ENCODE measurements around the gene VIPR2.

The VIPR2 gene

GRCh38 chr7:159155410-159155809 lies 10.7 kb upstream of the VIPR2 start:
- TF ChIP-seq CTCF (IDR thresholded peaks at IDR 0.05; ENCODE audit: low read depth, low read length), result no peak
- Histone ChIP-seq H3K4me3 (ENCODE audit: low read depth, low read length) (no peak overlapping the region), H3K9me3 (no peaks in the 10 kb centered on the region), H3K36me3 (no peaks in the 10 kb centered on the region), H3K27me3 (no peaks in the 10 kb centered on the region), H3K4me1 (no peaks in the 10 kb centered on the region)
- no peak for DNase-seq

GRCh38 chr7:159154243-159154642 lies 9.6 kb upstream of the VIPR2 start:
- no peaks in the 10 kb centered on the region for H3K36me3 ChIP-seq
- no peak for TF ChIP-seq CTCF (IDR thresholded peaks at IDR 0.05; ENCODE audit: low read depth, low read length)
- no peaks in the 10 kb centered on the region for H3K27me3 ChIP-seq
- no peak for DNase-seq
- H3K4me1 ChIP-seq, result no peaks in the 10 kb centered on the region
- no peak overlapping the region for H3K4me3 ChIP-seq (ENCODE audit: low read depth, low read length)
- no peaks in the 10 kb centered on the region for H3K9me3 ChIP-seq

- Histone ChIP-seq H3K4me1 (no peaks in the 10 kb centered on the region), H3K27me3 (no peaks in the 10 kb centered on the region), H3K9me3 (no peaks in the 10 kb centered on the region), H3K36me3 (no peaks in the 10 kb centered on the region), H3K4me3 (ENCODE audit: low read depth, low read length) (no peak overlapping the region)
- no peak for TF ChIP-seq CTCF (IDR thresholded peaks at IDR 0.05; ENCODE audit: low read depth, low read length)
- DNase-seq, result no peak
Measured at GRCh38 chr7:159153511-159153910, 8.8 kb upstream of the VIPR2 start.

GRCh38 chr7:159152816-159153215 lies 8.1 kb upstream of the VIPR2 start:
- no peaks in the 10 kb centered on the region for H3K36me3 ChIP-seq
- no peak overlapping the region for H3K4me3 ChIP-seq (ENCODE audit: low read depth, low read length)
- no peak for DNase-seq
- H3K9me3 ChIP-seq, result no peaks in the 10 kb centered on the region
- H3K27me3 ChIP-seq, result no peaks in the 10 kb centered on the region
- no peaks in the 10 kb centered on the region for H3K4me1 ChIP-seq
- no peak for TF ChIP-seq CTCF (IDR thresholded peaks at IDR 0.05; ENCODE audit: low read depth, low read length)

GRCh38 chr7:159151231-159151630 lies 6.6 kb upstream of the VIPR2 start:
- TF ChIP-seq CTCF (IDR thresholded peaks at IDR 0.05; ENCODE audit: low read depth, low read length), result no peak
- H3K4me1 ChIP-seq, result no peaks in the 10 kb centered on the region
- H3K36me3 ChIP-seq, result no peaks in the 10 kb centered on the region
- H3K9me3 ChIP-seq, result no peaks in the 10 kb centered on the region
- DNase-seq, result no peak
- H3K4me3 ChIP-seq (ENCODE audit: low read depth, low read length), result no peak overlapping the region
- H3K27me3 ChIP-seq, result 0 out of 2 replicates have a peak, but pooled peaks cover under 1% of the 10 kb centered on the region

- Histone ChIP-seq H3K36me3 (no peaks in the 10 kb centered on the region), H3K27me3 (peaks cover 16% of the 10 kb centered on the region), H3K9me3 (no peaks in the 10 kb centered on the region), H3K4me3 (ENCODE audit: low read depth, low read length) (no peak overlapping the region), H3K4me1 (no peaks in the 10 kb centered on the region)
- TF ChIP-seq CTCF (IDR thresholded peaks at IDR 0.05; ENCODE audit: low read depth, low read length), result no peak
- DNase-seq, result no peak
Measured at GRCh38 chr7:159149488-159149887, 4.8 kb upstream of the VIPR2 start.

All from BE2C (cell line).